Upper lobe of right lung (tissue), 1 donor: ENCODE data around the gene CNNM1. TPM values are rescaled to one million over a fixed set of nuclear protein-coding genes. Genes with fewer than 3 reads are reported as not detected.

Source experiments
- ATAC-seq: fragments of 200-7000 bp; cut with Tn5 transposase; one replicate; pipeline ENCODE4 v1.9.1; 2020; ENCODE audit warnings: mild to moderate bottlenecking, moderate library complexity
- DNase-seq: peaks from one replicate; pipeline ENCODE4 v3.0.0-alpha.2; 2020
- H3K27ac ChIP-seq: fragments of 200-600 bp; one replicate; pipeline ENCODE4 v1.8.0; 2022
- H3K27me3 ChIP-seq: fragments of 200-600 bp; one replicate; pipeline ENCODE4 v1.8.0; 2022; ENCODE audit warnings: mild to moderate bottlenecking
- H3K36me3 ChIP-seq: fragments of 200-600 bp; one replicate; pipeline ENCODE4 v1.8.0; 2022
- H3K4me1 ChIP-seq: fragments of 200-600 bp; one replicate; pipeline ENCODE4 v1.8.0; 2022
- H3K4me3 ChIP-seq: fragments of 200-600 bp; one replicate; pipeline ENCODE4 v1.8.0; 2022; ENCODE audit warnings: mild to moderate bottlenecking
- H3K9me3 ChIP-seq: fragments of 200-600 bp; one replicate; pipeline ENCODE4 v1.8.0; 2022
- CTCF ChIP-seq: fragments of 200-600 bp; IDR thresholded peaks from one replicate; pipeline ENCODE4 v1.8.0; 2022; ENCODE audit warnings: antibody characterized with exemption
- intact Hi-C: fragments of 100-400 bp; cut with DNase I; formaldehyde crosslinking; loops from one replicate; pipeline ENCODE4 v1.11.0; 2022
- total RNA-seq: library from RNA; stranded (reverse); fragmentation: NEBNext Ultra II Directional; extraction: Animal tissue kit (Norgen Biotek cat#: 25700); gene quantifications from one replicate; pipeline ENCODE4 v1.2.1, GENCODE V29; 2021
- donor health status: DM: no; HTN: yes; CAD: no; lungs with severe emphysema.

The CNNM1 gene
- total RNA-seq, 1 donor from 2014 or later: 0.69 TPM

DNA sequence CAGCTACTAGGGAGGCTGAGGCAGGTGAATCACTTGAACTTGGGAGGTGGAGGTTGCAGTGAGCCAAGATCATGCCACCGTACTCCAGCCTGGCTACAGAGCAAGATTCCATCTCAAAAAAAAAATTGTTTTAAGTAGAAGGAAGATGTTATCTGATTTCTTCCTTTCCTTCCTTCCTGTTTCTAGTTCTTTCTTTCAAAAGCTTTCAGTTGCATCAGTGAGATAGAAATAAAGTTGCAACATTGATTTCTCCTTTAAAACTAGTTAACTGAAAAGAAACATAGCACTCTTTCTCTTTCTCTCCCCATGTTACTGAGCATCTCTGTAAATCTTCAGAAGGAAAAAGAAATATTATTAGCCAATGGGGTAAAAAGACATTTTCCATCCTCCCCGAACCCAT lies 37.5 kb downstream of the CNNM1 start:
- Histone ChIP-seq H3K9me3 (no peaks in the 10 kb centered on the region), H3K4me3 (no peak overlapping the region), H3K4me1 (no peaks in the 10 kb centered on the region), H3K36me3 (no peaks in the 10 kb centered on the region), H3K27ac (no peak overlapping the region), H3K27me3 (peaks cover 10% of the 10 kb centered on the region)
- no peak for TF ChIP-seq CTCF
- no peak for ATAC-seq
- no peak for DNase-seq
- intact Hi-C loops: no loop called here

DNA sequence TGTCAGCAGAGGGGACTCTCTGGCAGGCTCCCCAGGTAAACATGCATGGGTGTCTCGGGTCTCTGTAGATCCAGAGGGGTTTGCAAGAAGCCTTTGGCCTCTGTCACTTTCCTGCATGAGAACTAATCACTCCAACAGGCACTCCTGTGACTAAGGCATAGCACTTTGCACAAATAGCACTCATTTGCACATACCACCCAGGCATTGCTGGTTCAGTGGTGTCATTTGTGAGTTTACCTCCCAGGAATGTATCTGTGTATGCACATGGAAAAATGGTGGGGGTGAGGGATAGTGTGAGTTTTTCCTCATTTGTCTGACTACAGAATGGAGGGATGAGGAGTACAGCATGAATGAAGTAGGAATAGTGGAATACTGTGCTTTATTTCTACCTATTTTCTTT lies 39.5 kb downstream of the CNNM1 start:
- no peak for DNase-seq
- Histone ChIP-seq H3K4me3 (no peak overlapping the region), H3K9me3 (no peaks in the 10 kb centered on the region), H3K27me3 (peaks cover 10% of the 10 kb centered on the region), H3K27ac (no peak overlapping the region), H3K36me3 (no peaks in the 10 kb centered on the region), H3K4me1 (no peaks in the 10 kb centered on the region)
- intact Hi-C loops: no loop called here
- TF ChIP-seq CTCF: no peak
- no peak for ATAC-seq

GRCh38 chr10:99369126-99369525 lies 40.0 kb downstream of the CNNM1 start:
- TF ChIP-seq CTCF: no peak
- DNase-seq: no peak
- no peak for ATAC-seq
- peaks cover 10% of the 10 kb centered on the region for H3K27me3 ChIP-seq
- intact Hi-C loops: no loop called here
- H3K9me3 ChIP-seq: no peaks in the 10 kb centered on the region
- H3K27ac ChIP-seq: no peak overlapping the region
- no peaks in the 10 kb centered on the region for H3K4me1 ChIP-seq
- no peaks in the 10 kb centered on the region for H3K36me3 ChIP-seq
- no peak overlapping the region for H3K4me3 ChIP-seq

GRCh38 chr10:99369551-99369950 lies 40.4 kb downstream of the CNNM1 start:
- Histone ChIP-seq H3K9me3 (no peaks in the 10 kb centered on the region), H3K4me3 (no peak overlapping the region), H3K27ac (no peak overlapping the region), H3K36me3 (no peaks in the 10 kb centered on the region), H3K27me3 (peaks cover 10% of the 10 kb centered on the region), H3K4me1 (no peaks in the 10 kb centered on the region)
- ATAC-seq: no peak
- TF ChIP-seq CTCF: no peak
- DNase-seq: no peak
- intact Hi-C loops: no loop called here

DNA sequence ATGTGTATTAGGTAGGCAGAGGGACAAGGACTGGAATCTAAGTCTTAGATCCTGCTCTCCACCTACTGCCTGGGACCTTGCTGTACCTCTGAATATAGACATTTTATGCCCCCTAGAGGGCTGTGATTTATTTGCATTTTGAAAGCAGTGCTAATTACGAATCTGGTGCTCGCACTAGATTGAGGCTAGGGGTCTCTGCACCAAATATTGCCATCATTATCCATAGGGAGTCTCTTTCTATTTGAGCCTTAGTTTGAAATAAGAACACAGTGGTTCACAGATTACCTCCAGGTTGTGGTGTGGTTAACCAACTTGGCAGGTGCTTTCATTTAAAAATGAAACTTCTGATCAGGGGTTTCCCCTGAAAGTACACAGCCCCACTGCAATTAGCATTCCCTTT lies 41.8 kb downstream of the CNNM1 start:
- DNase-seq (no peak), ATAC-seq (peak; percentile 72)
- TF ChIP-seq CTCF: peak; percentile 44
- no peaks in the 10 kb centered on the region for H3K9me3 ChIP-seq
- H3K4me3 ChIP-seq: no peak overlapping the region
- H3K4me1 ChIP-seq: no peaks in the 10 kb centered on the region
- no peaks in the 10 kb centered on the region for H3K36me3 ChIP-seq
- peaks cover 10% of the 10 kb centered on the region for H3K27me3 ChIP-seq
- H3K27ac ChIP-seq: no peak overlapping the region
- intact Hi-C loops: no loop called here

GRCh38 chr10:99372546-99373271 lies 43.6 kb downstream of the CNNM1 start:
- TF ChIP-seq CTCF: no peak
- H3K27me3 ChIP-seq: peaks cover 10% of the 10 kb centered on the region
- no peak overlapping the region for H3K4me3 ChIP-seq
- no peaks in the 10 kb centered on the region for H3K9me3 ChIP-seq
- no peak for DNase-seq
- no peak overlapping the region for H3K27ac ChIP-seq
- intact Hi-C loops: no loop called here
- no peak for ATAC-seq
- no peaks in the 10 kb centered on the region for H3K4me1 ChIP-seq
- no peaks in the 10 kb centered on the region for H3K36me3 ChIP-seq
